ENCODE measurements around the gene EPN3.

Gene EPN3

GRCh38 chr17:50589095-50589705, 56.7 kb downstream of the EPN3 start:
- no peak for DNase-seq (ENCODE audit: low spot score)

GRCh38 chr17:50590946-50591737, 58.6 kb downstream of the EPN3 start:
- no peak for DNase-seq (ENCODE audit: low spot score)

- no peak for DNase-seq (ENCODE audit: low spot score)
These were observed 60.8 kb downstream of the EPN3 start for GRCh38 chr17:50593321-50593720.

Measured in pons (tissue), 1 donor.